Measurements from ENCODE around the gene LRRTM1. TPM values are rescaled to one million over a fixed set of nuclear protein-coding genes. Genes with fewer than 3 reads are reported as not detected.
A peak's percentile ranks its signal among the peaks of the same experiment; 100 is the strongest.

LRRTM1 gene
- total RNA-seq, 1 donor from 2014 or later: not detected

DNA sequence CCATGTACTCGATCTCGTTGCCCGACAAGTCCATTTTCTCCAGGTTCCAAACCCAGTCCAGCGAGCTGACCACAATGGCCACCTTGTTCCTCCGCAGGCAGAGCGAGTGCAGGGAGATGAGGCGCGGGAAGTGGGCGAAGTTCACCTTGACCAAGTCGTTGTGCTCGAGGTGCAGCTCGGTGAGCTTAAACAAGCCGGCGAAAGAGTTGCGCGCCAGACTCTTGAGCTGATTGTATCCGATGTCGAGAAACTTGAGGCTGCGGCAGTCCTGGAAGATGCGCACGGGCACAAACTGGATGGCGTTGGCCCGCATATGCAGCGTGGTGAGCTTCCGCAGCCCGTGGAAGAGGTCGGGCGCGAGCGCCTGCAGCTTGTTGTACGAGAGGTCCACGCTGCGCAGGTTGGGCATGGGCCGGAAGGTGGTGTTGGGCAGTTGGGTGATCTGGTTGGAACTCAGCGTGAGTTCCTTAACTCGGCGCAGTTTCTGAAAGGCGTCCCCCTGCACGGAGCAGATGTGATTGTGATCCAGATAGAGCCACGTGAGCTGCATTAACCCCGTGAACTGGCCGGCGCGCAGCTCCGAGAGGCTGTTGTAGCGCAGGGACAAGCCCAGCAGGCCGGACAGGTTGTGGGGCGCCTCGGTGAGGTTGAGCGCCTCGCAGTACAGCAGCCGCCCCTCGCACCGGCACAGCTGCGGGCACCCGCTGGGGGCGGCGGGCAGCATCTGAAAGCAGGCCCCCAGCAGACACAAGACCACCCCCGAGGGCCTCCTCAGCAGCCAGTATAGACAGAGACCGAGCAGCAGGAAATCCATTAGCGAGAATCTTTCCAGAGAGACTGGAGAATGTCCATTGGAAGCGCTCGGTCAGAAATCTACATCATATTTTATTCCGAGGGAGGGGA, 1.3 kb downstream of the LRRTM1 start:
- DNase-seq (ENCODE audit: low spot score) (no peak), ATAC-seq (no peak)

DNA sequence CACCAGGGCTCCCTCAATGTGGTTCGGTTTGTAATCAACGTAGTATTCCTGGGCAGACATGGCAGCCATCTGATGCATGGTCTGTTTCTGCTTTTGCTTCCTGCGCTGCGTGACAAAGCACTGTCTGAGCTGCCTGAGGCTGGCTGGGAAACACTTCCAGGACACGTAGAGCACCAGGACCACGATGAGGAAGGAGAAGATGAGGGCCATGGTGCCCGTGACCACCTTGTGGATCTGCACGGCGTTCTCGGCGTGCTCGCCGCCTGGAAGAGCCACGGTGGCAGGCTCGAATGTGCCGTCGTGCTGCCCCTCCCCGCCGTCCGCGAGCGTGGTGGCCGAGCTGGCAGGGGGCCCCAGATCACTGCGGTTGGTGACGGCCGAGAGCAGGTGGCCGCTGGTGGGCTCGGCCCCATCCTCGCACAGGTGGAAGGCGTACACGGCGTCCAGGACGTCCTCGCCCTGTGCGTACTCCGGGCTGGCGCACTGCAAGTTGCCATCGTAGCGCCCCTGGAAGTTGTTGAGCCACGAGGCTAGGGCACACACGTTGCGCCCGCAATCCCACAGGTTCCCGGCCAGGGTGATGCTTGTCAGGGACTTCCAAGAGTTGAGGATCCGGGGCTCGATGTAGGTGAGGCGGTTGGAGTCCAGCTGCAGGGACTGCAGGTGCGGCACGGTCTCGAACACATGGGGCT, 2.1 kb downstream of the LRRTM1 start:
- no peak for DNase-seq (ENCODE audit: low spot score)
- ATAC-seq: no peak

DNA sequence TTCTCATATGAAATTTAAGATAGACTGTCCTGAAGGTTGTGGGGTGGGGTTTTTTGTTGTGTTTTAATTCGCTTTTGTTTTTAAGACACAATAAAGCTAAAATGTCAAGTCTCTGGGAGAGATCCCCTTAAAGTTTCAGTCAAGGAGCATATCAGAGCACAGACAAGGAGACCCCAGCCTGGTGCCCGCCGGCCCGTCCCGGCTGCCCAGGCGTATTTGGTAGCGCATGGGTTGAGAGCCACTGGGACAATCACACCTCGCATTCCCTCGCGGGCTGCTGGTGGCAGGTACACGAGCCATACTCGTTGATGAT, 2.6 kb downstream of the LRRTM1 start:
- DNase-seq (ENCODE audit: low spot score) (no peak), ATAC-seq (no peak)

DNA sequence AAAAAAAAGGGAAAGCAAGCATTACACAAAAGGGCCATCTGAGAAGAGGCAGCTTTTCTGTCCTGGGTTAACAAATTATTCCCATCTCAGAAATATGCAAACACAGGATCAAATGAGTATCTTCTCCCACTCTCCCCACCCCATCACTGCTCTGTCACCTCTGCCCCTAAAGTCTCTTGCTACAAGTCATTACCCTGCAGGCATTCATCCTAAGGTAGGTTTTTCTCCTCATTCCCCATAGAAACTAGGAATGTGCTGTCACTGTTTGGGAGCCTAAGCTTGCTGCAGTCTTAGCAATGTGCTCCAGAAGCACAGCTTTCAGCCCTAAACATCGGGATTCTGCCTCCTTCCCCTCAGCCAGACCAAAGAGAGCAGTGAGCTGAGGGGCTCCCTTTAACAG, 3.6 kb downstream of the LRRTM1 start:
- ATAC-seq: no peak
- no peak for DNase-seq (ENCODE audit: low spot score)

DNA sequence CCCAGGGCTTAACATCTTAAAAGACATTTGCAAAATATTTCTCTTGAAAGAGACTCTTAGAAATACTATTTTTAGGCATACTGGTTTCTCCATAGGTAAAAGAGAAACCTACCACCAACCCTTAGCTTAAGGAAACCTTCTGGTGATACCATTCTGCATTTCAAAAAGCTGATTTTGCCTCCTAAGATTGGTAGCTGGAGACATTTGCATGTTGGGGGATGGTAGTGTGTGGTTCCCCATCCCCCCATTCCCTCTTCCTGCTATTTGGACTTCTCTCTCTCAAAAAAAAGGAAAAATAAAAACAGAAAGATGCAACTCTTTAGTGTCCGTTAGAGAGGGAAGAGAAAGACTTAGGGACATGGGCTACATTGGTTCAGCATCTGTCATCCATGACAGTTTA, 4.2 kb downstream of the LRRTM1 start:
- ATAC-seq: no peak
- DNase-seq (ENCODE audit: low spot score): no peak

DNA sequence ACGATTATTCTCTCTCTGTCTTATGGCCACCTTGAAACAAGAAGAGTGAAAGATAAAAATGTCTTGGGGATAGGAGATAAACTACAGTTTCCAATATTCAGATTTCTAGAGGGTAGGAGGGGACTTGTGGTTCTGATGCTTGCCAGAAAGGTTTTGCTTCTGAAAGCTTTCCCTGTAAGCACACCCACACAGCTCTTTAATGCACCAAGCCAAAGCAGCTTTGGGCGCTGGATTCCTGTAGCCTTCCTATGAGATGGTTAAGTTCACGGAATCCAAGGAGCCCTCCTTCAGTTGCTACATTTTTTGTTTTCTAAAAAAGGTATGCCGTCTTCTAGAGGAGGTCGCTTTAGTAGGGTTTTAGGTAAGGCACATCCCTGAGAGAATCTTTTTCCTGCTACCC, 4.9 kb downstream of the LRRTM1 start:
- no peak for DNase-seq (ENCODE audit: low spot score)

DNA sequence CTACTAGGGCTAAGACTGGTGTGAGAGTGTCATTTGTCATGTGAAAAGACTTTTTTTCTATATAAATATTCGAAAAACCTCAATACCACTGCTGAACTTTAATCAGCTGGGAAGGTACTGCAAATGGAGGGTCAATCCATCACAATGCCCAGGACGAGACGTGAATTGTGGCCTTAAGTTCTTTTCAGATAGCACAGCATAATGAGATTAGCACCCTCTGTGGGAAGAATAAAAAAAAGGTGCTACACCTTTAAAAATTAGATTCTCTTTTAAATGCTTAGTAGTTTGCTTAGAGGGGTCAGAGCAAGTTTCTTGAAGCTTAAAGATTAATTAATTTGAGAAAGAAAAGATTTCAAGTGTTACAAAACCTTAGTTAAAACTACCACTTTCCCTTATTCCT, 5.6 kb downstream of the LRRTM1 start:
- no peak for ATAC-seq
- no peak for DNase-seq (ENCODE audit: low spot score)

More for the DNA sequence above, 4.9 kb downstream of the LRRTM1 start:
- no peak for ATAC-seq

DNA sequence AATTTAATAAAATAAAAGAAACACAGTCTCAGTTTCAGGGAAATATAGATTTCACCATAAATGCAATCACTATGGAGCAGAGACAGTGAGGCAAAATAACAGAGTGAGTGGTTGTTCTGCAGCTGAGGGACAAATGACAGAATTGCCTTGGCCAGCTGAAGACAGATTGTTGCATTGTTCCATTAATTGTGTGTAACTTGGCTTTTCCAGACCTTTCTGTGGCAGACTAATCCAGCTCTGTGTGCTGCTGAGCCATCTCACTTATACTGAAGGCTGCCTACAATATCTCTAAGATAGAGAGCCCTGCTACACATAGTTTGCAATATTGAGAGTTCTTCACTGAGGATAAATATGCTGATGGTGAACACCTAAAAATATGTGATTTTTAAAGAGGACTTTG, 11.5 kb downstream of the LRRTM1 start:
- ATAC-seq: no peak
- DNase-seq (ENCODE audit: low spot score): no peak

DNA sequence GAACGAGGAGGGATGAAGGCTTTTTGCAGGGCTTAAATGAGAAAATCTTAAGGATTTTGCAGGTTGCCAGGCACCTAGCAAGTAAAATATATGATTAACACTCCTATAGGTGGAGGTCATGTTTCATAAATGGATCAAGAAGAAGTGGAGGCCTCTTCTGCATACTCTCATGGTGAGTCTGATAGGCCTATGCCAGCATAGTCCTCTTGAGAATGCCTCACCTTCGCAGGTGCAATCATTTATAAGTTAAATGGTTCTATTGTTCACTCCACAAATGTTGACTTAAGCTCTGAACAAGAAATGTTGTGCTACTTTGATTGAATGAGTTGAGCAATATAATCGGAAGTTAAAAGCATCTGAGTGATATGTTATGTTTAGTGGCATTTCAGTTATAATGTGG, 12.1 kb downstream of the LRRTM1 start:
- ATAC-seq (no peak), DNase-seq (ENCODE audit: low spot score) (no peak)

DNA sequence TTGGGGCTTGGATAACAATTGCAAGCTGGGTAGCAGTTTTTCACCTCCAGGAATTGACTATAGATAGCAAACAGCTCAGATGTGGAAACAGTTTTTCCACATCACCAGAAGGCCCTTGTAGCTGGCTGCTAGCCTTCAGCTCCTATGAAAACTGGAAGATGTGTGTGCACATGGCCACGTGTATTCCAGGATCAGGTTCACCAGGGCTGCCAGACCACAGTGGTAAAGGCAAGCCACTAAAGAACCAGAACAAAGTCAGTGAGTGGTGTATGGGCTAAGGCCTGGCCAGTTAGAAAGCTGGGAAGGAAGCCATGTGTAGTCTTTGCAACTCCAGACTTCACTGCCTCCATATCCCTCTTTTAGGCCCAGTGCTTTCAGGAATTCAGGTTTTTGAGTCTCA, 12.9 kb downstream of the LRRTM1 start:
- no peak for ATAC-seq

DNA sequence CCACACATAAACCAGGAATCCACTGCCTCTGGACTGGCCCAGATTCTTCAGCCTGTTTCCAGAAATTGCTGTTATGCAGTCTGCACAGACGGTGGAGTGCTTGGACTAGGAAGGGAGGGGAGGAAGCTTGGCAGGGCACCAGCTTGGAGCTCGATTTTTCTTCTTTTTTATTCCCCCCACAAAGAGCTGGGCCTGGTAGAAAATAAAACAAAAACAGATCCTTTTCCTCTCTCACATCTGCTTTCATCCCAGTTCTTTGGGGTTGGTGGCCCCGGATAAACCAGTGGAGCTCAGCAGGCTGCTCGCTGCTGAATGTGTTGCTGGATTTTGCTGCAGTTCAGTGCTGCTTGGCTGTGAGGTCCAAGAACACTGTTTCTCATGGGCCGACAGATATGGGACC, 16.0 kb downstream of the LRRTM1 start:
- DNase-seq (ENCODE audit: low spot score): no peak
- no peak for ATAC-seq

More for the DNA sequence above, 12.9 kb downstream of the LRRTM1 start:
- DNase-seq (ENCODE audit: low spot score): no peak

DNA sequence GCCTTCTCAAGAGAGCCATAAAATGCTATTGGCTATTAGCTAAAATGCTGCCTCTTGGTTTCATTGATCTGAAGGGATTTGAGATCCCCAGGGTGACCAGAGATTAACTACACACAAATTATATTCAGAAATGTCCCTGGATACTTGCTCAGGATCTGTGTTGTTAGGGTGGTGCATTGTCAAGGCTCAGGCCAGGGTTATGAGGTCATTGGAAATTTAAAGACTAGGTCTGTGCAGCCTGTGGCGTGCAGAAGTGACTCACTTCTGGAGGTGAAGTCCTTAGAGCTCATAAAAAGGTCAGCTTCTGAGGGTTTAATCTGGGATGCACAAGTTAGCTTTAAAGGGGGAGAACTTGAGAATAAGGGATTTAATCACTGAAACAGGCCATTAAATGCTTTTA, 23.5 kb downstream of the LRRTM1 start:
- ATAC-seq (no peak), DNase-seq (ENCODE audit: low spot score) (no peak)

DNA sequence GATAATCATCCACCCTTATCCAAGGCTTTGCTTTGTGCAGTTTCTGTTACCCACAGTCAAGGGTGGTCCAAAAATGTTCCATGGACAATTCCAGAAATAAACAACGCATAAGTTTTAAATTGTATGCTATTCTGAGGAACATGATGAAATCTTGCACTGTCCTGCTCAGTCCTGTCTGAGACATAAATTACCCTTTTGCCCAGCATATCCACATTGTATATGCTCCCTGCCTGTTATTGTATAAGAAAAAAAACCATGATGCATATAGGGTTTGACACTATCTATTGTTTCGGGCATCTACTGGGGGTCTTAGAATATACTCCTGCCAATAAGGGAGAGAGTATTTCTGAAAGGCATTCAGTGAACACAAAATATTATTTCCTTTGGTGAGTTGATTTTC, 24.0 kb downstream of the LRRTM1 start:
- DNase-seq (ENCODE audit: low spot score) (no peak), ATAC-seq (no peak)

DNA sequence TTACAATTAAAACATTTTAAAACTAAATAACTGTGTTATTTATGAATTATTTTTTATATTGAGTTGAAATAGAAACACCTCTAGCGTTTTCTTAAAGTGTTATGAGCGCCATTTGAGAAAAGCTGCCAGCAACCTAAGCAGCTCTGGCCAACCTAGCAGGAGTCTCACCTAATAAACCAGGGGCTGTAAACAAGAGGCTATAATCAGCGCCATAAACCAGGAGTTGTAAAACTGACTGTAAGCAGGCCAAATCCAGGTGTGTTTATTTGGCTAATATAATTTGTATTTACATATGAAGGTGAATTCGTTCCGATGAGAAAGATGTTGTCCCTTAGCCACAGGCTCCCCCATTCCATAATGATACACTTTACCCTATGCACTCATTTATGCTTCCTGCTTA, 34.7 kb downstream of the LRRTM1 start:
- no peak for ATAC-seq
- no peak for DNase-seq (ENCODE audit: low spot score)

DNA sequence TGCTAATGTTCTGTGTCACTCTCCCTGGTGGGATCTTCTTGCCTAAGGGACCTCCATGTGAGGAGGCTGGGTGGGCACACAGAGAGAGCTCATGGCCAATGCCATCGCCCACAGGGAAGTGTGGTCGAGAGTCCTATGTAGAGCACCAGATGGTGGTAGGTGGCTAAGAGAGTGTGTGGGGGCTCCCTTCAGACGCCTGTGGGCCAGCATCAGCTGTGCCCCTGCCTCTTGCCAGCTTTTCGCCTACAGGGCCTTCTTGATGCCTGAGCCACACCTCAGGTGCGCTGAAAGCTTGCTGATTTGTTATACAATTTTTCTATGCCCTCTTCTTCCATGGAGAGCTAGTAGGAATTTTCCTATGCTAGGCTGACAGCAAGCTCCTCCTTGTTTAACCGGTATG, 38.3 kb downstream of the LRRTM1 start:
- no peak for DNase-seq (ENCODE audit: low spot score)
- ATAC-seq: no peak

DNA sequence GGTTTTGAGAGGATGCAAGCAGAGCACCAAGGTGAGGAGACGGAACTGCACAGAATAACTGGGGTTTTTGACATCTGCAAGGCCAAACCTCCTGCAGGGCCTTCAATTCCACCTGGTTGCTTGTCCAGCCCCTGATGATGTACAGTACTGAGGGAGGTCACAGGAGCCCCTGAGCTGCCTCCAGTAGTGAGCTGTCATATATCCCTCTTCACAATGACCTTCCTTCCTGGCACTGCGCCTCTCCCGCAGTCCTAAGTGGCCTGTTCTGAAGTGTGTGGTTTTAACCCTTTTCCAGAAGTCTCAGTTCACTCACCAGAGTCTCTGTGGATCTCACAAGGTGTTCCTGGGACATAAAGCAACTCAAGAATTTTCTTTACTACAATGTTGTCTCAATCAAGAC, 45.3 kb downstream of the LRRTM1 start:
- ATAC-seq: no peak
- no peak for DNase-seq (ENCODE audit: low spot score)

DNA sequence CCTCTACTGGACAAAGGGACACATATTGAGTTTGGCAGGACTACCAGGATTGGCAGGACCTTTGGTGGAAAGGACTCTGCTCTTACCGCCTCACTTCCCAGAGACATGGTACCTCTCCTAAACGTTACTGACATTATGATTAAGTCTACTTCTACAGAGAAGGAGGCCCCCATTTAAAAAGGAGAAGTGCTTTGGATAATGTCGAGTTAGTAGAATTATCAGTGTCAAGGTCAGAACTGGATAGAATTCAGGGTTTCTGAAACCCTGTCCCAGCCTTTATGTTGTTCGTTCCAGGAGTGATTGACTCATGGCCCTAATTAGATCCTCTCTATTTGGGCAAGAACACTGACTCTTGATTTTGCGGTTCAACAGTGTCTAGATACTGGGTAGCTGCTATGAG, 45.8 kb downstream of the LRRTM1 start:
- DNase-seq (ENCODE audit: low spot score) (no peak), ATAC-seq (no peak)

DNA sequence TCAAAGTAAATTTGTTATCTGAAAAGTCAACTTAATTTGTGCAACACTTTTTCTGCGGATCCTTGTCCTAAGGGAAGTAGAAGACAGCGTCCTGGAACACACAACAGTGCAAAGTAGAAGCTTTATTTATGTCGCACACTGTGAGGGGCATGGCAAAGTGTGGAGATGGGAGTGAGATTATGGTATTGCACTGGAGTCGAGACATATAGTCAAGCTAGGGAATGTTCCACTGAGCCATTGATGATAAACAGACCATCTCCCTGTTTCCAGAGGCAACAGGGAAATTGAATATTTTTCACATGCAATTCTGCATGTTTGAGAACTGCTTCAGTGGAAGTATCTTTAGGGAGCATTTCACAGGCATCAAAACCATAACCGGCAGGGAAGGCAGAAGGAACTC, 46.2 kb downstream of the LRRTM1 start:
- no peak for DNase-seq (ENCODE audit: low spot score)
- ATAC-seq: no peak

DNA sequence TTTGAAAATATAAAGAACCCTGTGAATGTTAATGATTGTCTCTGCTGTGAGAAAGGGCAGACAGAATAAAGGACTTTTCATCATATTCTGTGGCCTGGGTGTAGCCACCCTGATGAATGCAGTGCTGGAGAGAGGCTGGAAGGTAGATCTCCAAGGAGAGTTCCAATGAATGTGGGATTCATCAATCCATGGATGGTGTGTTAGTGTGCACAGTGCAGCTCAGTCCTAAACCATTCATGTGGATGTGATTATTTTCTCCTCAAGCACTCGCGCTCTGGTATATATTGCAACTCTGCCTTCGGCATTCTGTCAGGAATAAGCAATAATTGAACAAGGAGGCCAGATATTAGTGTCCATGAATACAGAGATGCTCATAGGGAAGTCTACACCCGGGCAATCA, 47.1 kb downstream of the LRRTM1 start:
- no peak for DNase-seq (ENCODE audit: low spot score)

DNA sequence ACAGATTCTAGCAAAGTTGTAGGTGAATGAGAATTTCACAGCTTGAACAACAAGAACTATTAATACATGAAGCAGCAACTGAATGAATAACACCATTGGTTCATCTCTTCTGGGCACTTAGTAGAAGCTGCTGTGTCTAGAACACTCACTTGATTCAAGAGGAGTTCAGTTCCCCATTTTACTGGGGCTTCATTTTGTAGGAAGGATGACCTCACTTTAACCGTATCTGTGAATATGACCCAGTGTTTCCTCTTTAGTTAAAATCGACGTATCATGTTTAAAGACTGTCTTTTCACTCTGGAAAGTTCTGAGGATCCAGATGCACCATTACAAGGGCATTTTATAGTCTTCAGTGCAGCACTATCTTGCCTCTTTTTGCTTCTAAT, 47.8 kb downstream of the LRRTM1 start:
- ATAC-seq (no peak), DNase-seq (ENCODE audit: low spot score) (no peak)

More for the DNA sequence above, 47.1 kb downstream of the LRRTM1 start:
- ATAC-seq: no peak

DNA sequence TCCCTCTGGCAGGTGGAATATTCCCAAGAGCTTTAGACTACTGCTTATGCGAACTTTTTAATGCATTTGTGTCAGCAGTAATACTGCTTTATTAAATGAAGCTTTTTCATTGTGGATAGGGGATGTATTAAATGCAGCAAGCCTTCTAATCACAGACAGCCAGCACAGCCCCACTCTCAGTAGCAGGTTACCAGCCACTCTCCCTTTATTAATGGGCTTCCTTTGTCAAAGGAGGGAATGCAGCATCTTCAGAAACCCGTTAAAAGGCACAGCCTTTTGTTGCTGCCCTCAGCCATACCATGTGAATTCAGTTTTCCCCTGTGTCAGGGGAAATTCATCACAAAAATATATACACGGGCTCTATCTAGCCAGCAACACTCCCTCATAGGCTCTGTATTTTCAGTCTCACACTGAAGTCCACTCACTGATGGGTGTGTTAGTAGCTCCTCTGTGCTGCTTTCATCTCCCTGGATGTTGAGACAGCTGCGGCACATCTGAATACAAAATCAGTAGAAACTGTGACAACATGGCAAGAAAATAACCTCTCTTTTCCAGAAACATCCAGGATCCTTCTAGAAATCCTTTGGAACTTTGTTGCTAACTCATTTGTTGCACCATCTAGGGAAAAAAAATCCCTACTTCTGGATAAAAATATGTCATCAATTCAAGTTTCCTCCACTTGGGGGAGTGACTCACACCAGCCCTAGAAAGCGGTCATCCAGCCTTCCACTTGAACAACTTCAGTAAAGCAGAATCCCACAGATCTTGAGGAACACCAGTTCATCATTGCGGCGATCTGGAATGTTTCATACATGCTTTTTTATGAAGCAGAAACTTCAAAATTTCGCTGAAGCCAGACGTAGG, 48.4 kb downstream of the LRRTM1 start:
- DNase-seq (ENCODE audit: low spot score) (no peak), ATAC-seq (peak; percentile 64)
